H9 (cell line): ENCODE results near the gene RAD51D. TPM values are rescaled to one million over a fixed set of nuclear protein-coding genes. Genes with fewer than 3 reads are reported as not detected.

Experiments
- DNase-seq: peaks from one replicate; pipeline ENCODE4 v3.0.0-alpha.2; 2017
- H2AFZ ChIP-seq: one replicate; pipeline ENCODE4 v1.6.1; 2013; ENCODE audit warnings: mild to moderate bottlenecking, low read length, control low read depth, moderate library complexity
- H2AK5ac ChIP-seq: 2 replicates; pipeline ENCODE4 v1.6.1; 2013; ENCODE audit warnings: low read length, control low read depth, mixed read lengths; ENCODE audit not compliant: insufficient read length
- H2BK120ac ChIP-seq: one replicate; pipeline ENCODE4 v1.6.1; 2013; ENCODE audit warnings: low read depth, mild to moderate bottlenecking, low read length, control low read depth, inconsistent platforms; ENCODE audit not compliant: poor library complexity, severe bottlenecking
- H2BK12ac ChIP-seq: 2 replicates; pipeline ENCODE4 v1.6.1; 2013; ENCODE audit warnings: low read length, control low read depth, mixed read lengths, low read depth; ENCODE audit not compliant: insufficient read length
- H2BK15ac ChIP-seq: 2 replicates; pipeline ENCODE4 v1.6.1; 2013; ENCODE audit warnings: low read depth, low read length, control low read depth
- H2BK20ac ChIP-seq: one replicate; pipeline ENCODE4 v1.6.1; 2013; ENCODE audit warnings: low read depth, mild to moderate bottlenecking, low read length, control low read depth, inconsistent platforms; ENCODE audit not compliant: poor library complexity, severe bottlenecking
- H2BK5ac ChIP-seq: 2 replicates; pipeline ENCODE4 v1.6.1; 2013; ENCODE audit warnings: low read length, control low read depth, mixed read lengths; ENCODE audit not compliant: insufficient read length
- H3K14ac ChIP-seq: 2 replicates; pipeline ENCODE4 v1.6.1; 2013; ENCODE audit warnings: low read length, control low read depth; ENCODE audit not compliant: insufficient read depth
- H3K18ac ChIP-seq: 2 replicates; pipeline ENCODE4 v1.6.1; 2013; ENCODE audit warnings: low read depth, mild to moderate bottlenecking, mixed read lengths, low read length, control low read depth; ENCODE audit not compliant: insufficient read length
- H3K23ac ChIP-seq: 2 replicates; pipeline ENCODE4 v1.6.1; 2013; ENCODE audit warnings: low read length, control low read depth, mixed read lengths, low read depth; ENCODE audit not compliant: insufficient read length
- H3K23me2 ChIP-seq: 2 replicates; pipeline ENCODE4 v1.6.1; 2013; ENCODE audit warnings: low read depth, mild to moderate bottlenecking, mixed read lengths, low read length, control low read depth; ENCODE audit not compliant: insufficient read length, poor library complexity, severe bottlenecking
- H3K27ac ChIP-seq: 2 replicates; pipeline ENCODE4 v1.5.1; 2013; ENCODE audit warnings: low read length, control low read depth, mixed read lengths, low read depth; ENCODE audit not compliant: insufficient read length
- H3K27me3 ChIP-seq: 2 replicates; pipeline ENCODE4 v1.6.1; 2013; ENCODE audit warnings: low read length, control low read depth, inconsistent platforms; ENCODE audit not compliant: insufficient read depth
- H3K4ac ChIP-seq: 2 replicates; pipeline ENCODE4 v1.6.1; 2013; ENCODE audit warnings: low read depth, mild to moderate bottlenecking, control low read depth, inconsistent platforms, low read length, moderate library complexity
- H3K4me1 ChIP-seq: 2 replicates; pipeline ENCODE4 v1.6.1; 2013; ENCODE audit warnings: low read length, control low read depth, inconsistent platforms; ENCODE audit not compliant: insufficient read depth
- H3K4me2 ChIP-seq: 2 replicates; pipeline ENCODE4 v1.6.1; 2013; ENCODE audit warnings: low read length, control low read depth, mixed read lengths; ENCODE audit not compliant: insufficient read length, insufficient read depth
- H3K56ac ChIP-seq: 2 replicates; pipeline ENCODE4 v1.6.1; 2013; ENCODE audit warnings: low read depth, mild to moderate bottlenecking, mixed read lengths, low read length, control low read depth; ENCODE audit not compliant: insufficient read length
- H3K79me1 ChIP-seq: 2 replicates; pipeline ENCODE4 v1.6.1; 2013; ENCODE audit warnings: low read depth, mild to moderate bottlenecking, moderate library complexity, low read length, control low read depth, inconsistent platforms; ENCODE audit not compliant: insufficient read depth, poor library complexity, severe bottlenecking
- H3K79me2 ChIP-seq: 2 replicates; pipeline ENCODE4 v1.6.1; 2013; ENCODE audit warnings: low read length, control low read depth, inconsistent platforms; ENCODE audit not compliant: insufficient read depth
- H3K9ac ChIP-seq: 2 replicates; pipeline ENCODE4 v1.6.1; 2013; ENCODE audit warnings: low read length, control low read depth, mixed read lengths; ENCODE audit not compliant: insufficient read length; ENCODE audit errors: extremely low read depth
- H3K9me3 ChIP-seq: one replicate; pipeline ENCODE4 v1.6.1; 2013; ENCODE audit warnings: low read depth, low read length, inconsistent platforms; ENCODE audit not compliant: control insufficient read depth
- H3T11ph ChIP-seq: one replicate; pipeline ENCODE4 v1.6.1; 2013; ENCODE audit warnings: mild to moderate bottlenecking, low read length, control low read depth, inconsistent platforms
- H4K20me1 ChIP-seq: one replicate; pipeline ENCODE4 v1.6.1; 2013; ENCODE audit not compliant: control insufficient read depth, insufficient read length, insufficient read depth
- H4K5ac ChIP-seq: 2 replicates; pipeline ENCODE4 v1.6.1; 2013; ENCODE audit warnings: low read depth, mild to moderate bottlenecking, mixed read lengths, low read length, control low read depth; ENCODE audit not compliant: insufficient read length
- H4K8ac ChIP-seq: replicated peaks from 2 replicates; pipeline ENCODE4 v1.6.1; 2013; ENCODE audit warnings: low read length, control low read depth, mixed read lengths, low read depth; ENCODE audit not compliant: insufficient read length
- H4K91ac ChIP-seq: 2 replicates; pipeline ENCODE4 v1.6.1; 2013; ENCODE audit warnings: low read depth, mild to moderate bottlenecking, moderate library complexity, mixed read lengths, low read length, control low read depth; ENCODE audit not compliant: insufficient read length
- H3K27ac Mint-ChIP-seq, 3 experiments: 2 replicates in 2 of 3; 3 replicates in 1 of 3; pipeline ENCODE4 v1.8.0; 2020 to 2021; ENCODE audit warnings: mixed read lengths in 3 of 3, mild to moderate bottlenecking in 1 of 3, moderate library complexity in 1 of 3
- H3K27me3 Mint-ChIP-seq: 2 replicates; pipeline ENCODE4 v1.8.0; 2021; ENCODE audit warnings: low read depth, mild to moderate bottlenecking, moderate library complexity, mixed read lengths
- H3K36me3 Mint-ChIP-seq, 3 experiments: 2 replicates in 2 of 3; 3 replicates in 1 of 3; pipeline ENCODE4 v1.8.0; 2020 to 2021; ENCODE audit warnings: low read depth in 3 of 3, mixed read lengths in 3 of 3; ENCODE audit not compliant: insufficient read depth in 1 of 3
- H3K4me1 Mint-ChIP-seq, 2 experiments: 2 replicates each; pipeline ENCODE4 v1.8.0; 2020; ENCODE audit warnings: mixed read lengths in 2 of 2
- H3K4me3 Mint-ChIP-seq, 2 experiments: 2 replicates in 1 of 2; 3 replicates in 1 of 2; pipeline ENCODE4 v1.8.0; 2020 to 2021; ENCODE audit warnings: mild to moderate bottlenecking in 2 of 2, mixed read lengths in 2 of 2, moderate library complexity in 1 of 2
- H3K9me3 Mint-ChIP-seq, 2 experiments: 2 replicates in 1 of 2; 3 replicates in 1 of 2; pipeline ENCODE4 v1.8.0; 2020; ENCODE audit warnings: mild to moderate bottlenecking in 2 of 2, mixed read lengths in 2 of 2, moderate library complexity in 1 of 2
- CTCF ChIP-seq: fragments of 200-600 bp; sonication (generic); conservative IDR thresholded peaks from 3 replicates; pipeline ENCODE4 v1.8.0; 2021; ENCODE audit warnings: antibody characterized with exemption, mild to moderate bottlenecking
- WGBS: extraction: QIAGEN DNeasy Blood & Tissue Kit; methylation state at CpG from one replicate; pipeline ENCODE4 v1.1.7; 2013; ENCODE audit warnings: missing lambda C conversion rate, low lambda C conversion rate, mixed read lengths; ENCODE audit not compliant: insufficient read length; ENCODE audit errors: extremely low coverage; 5-methylcytosine and 5-hydroxymethylcytosine counted together
- total RNA-seq: library from RNA; stranded (reverse); gene quantifications from 2 replicates; pipeline ENCODE4 v1.2.1, GENCODE V29; 2021

Gene RAD51D
- total RNA-seq, 1 experiment from 2014 or later: 15.8 TPM

DNA sequence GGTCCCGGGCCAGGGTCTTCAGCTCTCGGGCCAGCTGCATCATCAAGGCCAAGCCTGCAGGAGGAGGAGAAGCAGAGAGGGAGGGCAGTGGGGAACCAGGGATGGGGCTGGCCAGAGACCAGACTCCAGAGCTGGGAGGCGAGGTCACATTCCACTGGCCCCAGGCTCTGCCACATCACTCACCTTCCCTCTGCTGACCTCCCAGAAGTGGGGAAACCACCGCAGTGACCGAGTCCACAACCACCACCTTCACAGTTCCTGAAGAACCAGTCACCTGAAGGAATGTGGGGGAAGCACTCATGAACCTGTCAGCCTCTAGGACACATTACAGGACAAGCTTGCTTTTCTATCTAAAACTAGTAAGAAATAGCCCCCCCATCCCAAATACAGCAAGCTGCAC, 16.4 kb downstream of the RAD51D start:
- peaks cover 2 to 48% (median 47%) of the 10 kb centered on the region in 3 experiments; a peak in 6 of 7 replicates for H3K36me3 Mint-ChIP-seq
- Histone ChIP-seq H2BK12ac (no peak overlapping the region), H3K79me1 (no peaks in the 10 kb centered on the region), H2BK5ac (no peak overlapping the region), H2BK120ac (no peak overlapping the region), H3K56ac (no peak overlapping the region), H3K9me3 (no peaks in the 10 kb centered on the region), H3K79me2 (no peaks in the 10 kb centered on the region), H2BK15ac (no peak overlapping the region), H3K23me2 (no peaks in the 10 kb centered on the region), H3T11ph (no peak overlapping the region), H3K14ac (no peak overlapping the region), H3K18ac (no peak overlapping the region), H3K4ac (no peak overlapping the region), H4K20me1 (no peaks in the 10 kb centered on the region), H4K5ac (no peak overlapping the region), H4K91ac (no peak overlapping the region), H2AK5ac (no peak overlapping the region), H2BK20ac (no peak overlapping the region), H4K8ac (no peak overlapping the region), H3K4me1 (no peaks in the 10 kb centered on the region), H3K9ac (no peak overlapping the region), H3K23ac (no peak overlapping the region), H3K27ac (no peak overlapping the region), H3K27me3 (no peaks in the 10 kb centered on the region), H2AFZ (no peak overlapping the region), H3K4me2 (no peak overlapping the region)
- no peak overlapping the region for H3K27ac Mint-ChIP-seq
- no peak overlapping the region for H3K4me3 Mint-ChIP-seq
- TF ChIP-seq CTCF: no peak
- WGBS: no CpG with 5 or more reads among the region's 5 CpGs
- no peaks in the 10 kb centered on the region for H3K27me3 Mint-ChIP-seq
- no peaks in the 10 kb centered on the region for H3K9me3 Mint-ChIP-seq
- H3K4me1 Mint-ChIP-seq: no peaks in the 10 kb centered on the region
- DNase-seq: no peak
